DND-41 (cell line): ENCODE data around the gene MOB3B.

Experiments used
- ATAC-seq: fragments of 200-7000 bp; cut with Tn5 transposase; 3 replicates; pipeline ENCODE4 v1.9.1; 2021; ENCODE audit warnings: low read depth; ENCODE audit not compliant: insufficient read depth
- DNase-seq: peaks from one replicate; pipeline ENCODE4 v3.0.0-alpha.2; 2020
- H2AFZ ChIP-seq: 2 replicates; pipeline ENCODE4 v1.6.0; 2012; ENCODE audit warnings: low read depth, low read length
- H3K27ac ChIP-seq: 2 replicates; pipeline ENCODE4 v1.5.1; 2012; ENCODE audit warnings: low read length, inconsistent platforms
- H3K27me3 ChIP-seq: fragments of 200-600 bp; sonication (generic); 2 replicates; pipeline ENCODE4 v1.6.0; 2012; ENCODE audit warnings: low read length, mild to moderate bottlenecking, inconsistent platforms; ENCODE audit not compliant: insufficient read depth, poor library complexity
- H3K36me3 ChIP-seq: 2 replicates; pipeline ENCODE4 v1.5.1; 2012; ENCODE audit warnings: low read length, inconsistent platforms; ENCODE audit not compliant: insufficient read depth
- H3K4me1 ChIP-seq: 2 replicates; pipeline ENCODE4 v1.5.1; 2012; ENCODE audit warnings: mild to moderate bottlenecking, low read length; ENCODE audit not compliant: insufficient read depth
- H3K4me2 ChIP-seq: 2 replicates; pipeline ENCODE4 v1.6.0; 2012; ENCODE audit warnings: mild to moderate bottlenecking, moderate library complexity, low read length, inconsistent platforms; ENCODE audit not compliant: insufficient read depth
- H3K4me3 ChIP-seq, 2 experiments: fragments of 200-600 bp in 1 of 2; shearing (Covaris generic) in 1 of 2; 2 replicates each; pipeline ENCODE4 v1.5.1; 2012 to 2016; ENCODE audit warnings: inconsistent platforms in 2 of 2, low read length in 2 of 2, mild to moderate bottlenecking in 2 of 2, low read depth in 1 of 2, moderate library complexity in 1 of 2
- H3K79me2 ChIP-seq: 2 replicates; pipeline ENCODE4 v1.6.0; 2012; ENCODE audit warnings: low read length, inconsistent platforms; ENCODE audit not compliant: insufficient read depth
- H3K9ac ChIP-seq: 2 replicates; pipeline ENCODE4 v1.6.0; 2012; ENCODE audit warnings: low read depth, mild to moderate bottlenecking, inconsistent platforms, low read length, moderate library complexity
- H3K9me3 ChIP-seq: 2 replicates; pipeline ENCODE4 v1.5.1; 2012; ENCODE audit warnings: low read length, moderate library complexity, mild to moderate bottlenecking, inconsistent platforms; ENCODE audit not compliant: insufficient read depth, severe bottlenecking
- H4K20me1 ChIP-seq: 2 replicates; pipeline ENCODE4 v1.6.0; 2012; ENCODE audit warnings: low read length; ENCODE audit not compliant: insufficient read depth
- EZH2 ChIP-seq: IDR thresholded peaks from 3 replicates; pipeline ENCODE4 v1.6.1; 2012; ENCODE audit warnings: borderline replicate concordance, low read depth, mild to moderate bottlenecking, moderate library complexity, low read length, inconsistent platforms; ENCODE audit not compliant: severe bottlenecking
- TF ChIP-seq, protein P1 (sequence below): IDR thresholded peaks from 2 replicates; pipeline ENCODE4 v1.5.1; 2012; ENCODE audit warnings: borderline replicate concordance, low read length, moderate library complexity, mild to moderate bottlenecking; ENCODE audit not compliant: poor library complexity, severe bottlenecking; ENCODE audit errors: extremely low read depth

Gene MOB3B

DNA sequence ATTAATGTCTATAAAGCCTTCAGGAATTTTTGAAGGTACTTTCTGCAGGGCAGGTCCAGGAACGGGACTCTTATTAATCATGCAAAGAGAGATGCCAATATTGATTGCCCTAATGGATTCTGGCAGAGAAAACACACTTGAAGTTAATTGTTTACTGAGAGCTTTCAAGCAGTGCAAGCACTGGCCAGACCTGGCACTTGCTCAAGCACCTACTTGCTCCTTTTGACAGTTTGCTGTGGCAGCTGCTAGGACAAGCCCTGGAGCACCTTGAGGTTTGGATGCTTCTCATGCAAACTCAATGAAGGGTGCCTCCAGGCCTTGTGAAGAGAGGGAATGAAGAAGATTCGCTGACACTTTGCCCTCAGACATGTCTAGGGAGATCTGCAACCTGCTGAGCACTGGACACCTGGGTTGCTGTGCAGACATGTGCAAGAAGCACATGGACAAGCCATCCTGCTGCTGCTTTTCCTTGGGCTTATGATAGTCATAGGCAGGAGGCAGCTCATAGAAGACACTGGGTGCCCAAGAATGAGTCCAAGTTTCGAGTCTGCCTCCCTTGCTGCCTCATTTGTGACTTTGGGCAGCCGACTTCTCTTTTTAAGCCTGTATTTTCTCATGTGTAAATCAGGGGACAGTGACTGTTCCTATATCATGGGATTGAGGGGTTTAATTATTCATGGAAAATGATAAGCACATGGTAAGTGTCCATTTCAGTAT is 143.8 kb downstream of the MOB3B start:
- DNase-seq (no peak), ATAC-seq (no peak)
- H3K36me3 ChIP-seq, result no peaks in the 10 kb centered on the region
- H3K27me3 ChIP-seq, result no peaks in the 10 kb centered on the region
- H3K4me1 ChIP-seq, result no peaks in the 10 kb centered on the region
- TF ChIP-seq, protein P1, sequence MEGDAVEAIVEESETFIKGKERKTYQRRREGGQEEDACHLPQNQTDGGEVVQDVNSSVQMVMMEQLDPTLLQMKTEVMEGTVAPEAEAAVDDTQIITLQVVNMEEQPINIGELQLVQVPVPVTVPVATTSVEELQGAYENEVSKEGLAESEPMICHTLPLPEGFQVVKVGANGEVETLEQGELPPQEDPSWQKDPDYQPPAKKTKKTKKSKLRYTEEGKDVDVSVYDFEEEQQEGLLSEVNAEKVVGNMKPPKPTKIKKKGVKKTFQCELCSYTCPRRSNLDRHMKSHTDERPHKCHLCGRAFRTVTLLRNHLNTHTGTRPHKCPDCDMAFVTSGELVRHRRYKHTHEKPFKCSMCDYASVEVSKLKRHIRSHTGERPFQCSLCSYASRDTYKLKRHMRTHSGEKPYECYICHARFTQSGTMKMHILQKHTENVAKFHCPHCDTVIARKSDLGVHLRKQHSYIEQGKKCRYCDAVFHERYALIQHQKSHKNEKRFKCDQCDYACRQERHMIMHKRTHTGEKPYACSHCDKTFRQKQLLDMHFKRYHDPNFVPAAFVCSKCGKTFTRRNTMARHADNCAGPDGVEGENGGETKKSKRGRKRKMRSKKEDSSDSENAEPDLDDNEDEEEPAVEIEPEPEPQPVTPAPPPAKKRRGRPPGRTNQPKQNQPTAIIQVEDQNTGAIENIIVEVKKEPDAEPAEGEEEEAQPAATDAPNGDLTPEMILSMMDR, result no peak
- no peak for TF ChIP-seq EZH2
- no peak overlapping the region for H3K27ac ChIP-seq
- H3K4me2 ChIP-seq, result no peak overlapping the region
- no peaks in the 10 kb centered on the region for H3K9me3 ChIP-seq
- no peak overlapping the region for H2AFZ ChIP-seq
- no peaks in the 10 kb centered on the region for H4K20me1 ChIP-seq
- no peak overlapping the region for H3K9ac ChIP-seq
- H3K4me3 ChIP-seq, result no peak overlapping the region
- no peaks in the 10 kb centered on the region for H3K79me2 ChIP-seq

DNA sequence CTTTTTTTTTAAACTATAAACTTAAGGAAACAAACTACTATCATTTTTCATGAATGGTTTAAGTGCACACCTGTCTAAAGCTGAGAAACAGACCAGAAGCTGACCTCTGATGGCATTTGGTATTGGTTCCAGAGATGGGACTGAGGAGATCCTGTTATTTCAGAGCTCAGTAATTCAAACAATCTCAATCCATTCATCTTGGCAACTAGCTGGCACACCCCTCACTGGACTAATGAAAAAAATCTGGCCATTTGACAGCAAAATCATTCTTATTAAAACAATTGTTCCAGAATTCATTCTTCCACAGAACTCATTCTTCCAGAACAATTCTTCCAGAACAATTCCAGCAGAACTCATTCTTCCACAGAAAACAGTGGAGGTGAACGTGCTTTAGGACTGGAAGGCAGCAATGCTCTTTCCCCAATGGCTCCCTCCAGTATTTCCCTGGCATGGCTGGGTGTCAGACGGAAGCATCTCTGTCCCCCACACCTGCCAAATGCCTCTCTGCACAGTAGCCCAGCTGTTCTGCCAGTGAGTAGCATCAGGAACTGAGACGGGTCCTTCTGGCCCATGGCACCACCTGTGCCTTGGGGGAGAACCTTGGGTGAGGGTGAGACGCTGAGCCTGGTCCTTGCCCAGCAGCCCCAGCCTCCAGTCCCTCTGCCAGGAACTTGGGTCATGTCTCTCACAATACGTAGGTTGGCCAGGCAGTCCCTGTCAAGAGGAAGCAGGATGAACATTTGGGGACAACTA is 145.2 kb downstream of the MOB3B start:
- Histone ChIP-seq H3K79me2 (no peaks in the 10 kb centered on the region), H2AFZ (no peak overlapping the region), H3K4me2 (no peak overlapping the region), H3K36me3 (no peaks in the 10 kb centered on the region), H3K9me3 (no peaks in the 10 kb centered on the region), H4K20me1 (no peaks in the 10 kb centered on the region), H3K27me3 (no peaks in the 10 kb centered on the region), H3K4me1 (no peaks in the 10 kb centered on the region), H3K27ac (no peak overlapping the region), H3K4me3 (no peak overlapping the region), H3K9ac (no peak overlapping the region)
- ATAC-seq (no peak), DNase-seq (no peak)
- TF ChIP-seq EZH2, result no peak
- TF ChIP-seq, protein P1, result no peak

DNA sequence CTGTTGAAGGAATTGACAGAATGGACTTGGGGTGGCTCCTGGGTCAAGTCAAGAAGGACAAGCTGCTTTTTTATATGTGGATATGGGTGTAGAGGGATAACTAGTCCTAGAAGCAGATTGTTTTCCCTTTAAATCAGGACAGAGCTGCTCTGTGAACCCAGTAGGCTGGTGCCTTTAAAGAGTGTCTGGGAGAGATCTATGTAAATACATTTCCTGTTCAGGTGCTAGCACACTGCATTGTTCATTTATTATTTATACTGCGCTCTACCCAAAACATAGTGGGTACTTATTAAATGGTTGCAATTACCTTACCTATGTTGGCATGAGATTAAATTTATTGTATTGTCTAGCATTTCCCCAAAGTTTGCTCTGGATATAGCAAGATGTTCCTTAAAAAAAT is 146.1 kb downstream of the MOB3B start:
- no peaks in the 10 kb centered on the region for H3K27me3 ChIP-seq
- H3K9ac ChIP-seq, result no peak overlapping the region
- no peak overlapping the region for H3K4me3 ChIP-seq
- H3K79me2 ChIP-seq, result no peaks in the 10 kb centered on the region
- H3K4me2 ChIP-seq, result no peak overlapping the region
- no peaks in the 10 kb centered on the region for H3K9me3 ChIP-seq
- no peak overlapping the region for H2AFZ ChIP-seq
- no peaks in the 10 kb centered on the region for H3K36me3 ChIP-seq
- TF ChIP-seq, protein P1, result no peak
- no peak for TF ChIP-seq EZH2
- H3K27ac ChIP-seq, result no peak overlapping the region
- H3K4me1 ChIP-seq, result no peaks in the 10 kb centered on the region
- no peak for ATAC-seq
- H4K20me1 ChIP-seq, result no peaks in the 10 kb centered on the region
- DNase-seq, result no peak
